ENCODE results near the gene CAMTA1. TPM values are rescaled to one million over a fixed set of nuclear protein-coding genes. Genes with fewer than 3 reads are reported as not detected.

The CAMTA1 gene
- total RNA-seq, 1 donor from 2014 or later, result 47.9 TPM

- TF ChIP-seq, protein P1, sequence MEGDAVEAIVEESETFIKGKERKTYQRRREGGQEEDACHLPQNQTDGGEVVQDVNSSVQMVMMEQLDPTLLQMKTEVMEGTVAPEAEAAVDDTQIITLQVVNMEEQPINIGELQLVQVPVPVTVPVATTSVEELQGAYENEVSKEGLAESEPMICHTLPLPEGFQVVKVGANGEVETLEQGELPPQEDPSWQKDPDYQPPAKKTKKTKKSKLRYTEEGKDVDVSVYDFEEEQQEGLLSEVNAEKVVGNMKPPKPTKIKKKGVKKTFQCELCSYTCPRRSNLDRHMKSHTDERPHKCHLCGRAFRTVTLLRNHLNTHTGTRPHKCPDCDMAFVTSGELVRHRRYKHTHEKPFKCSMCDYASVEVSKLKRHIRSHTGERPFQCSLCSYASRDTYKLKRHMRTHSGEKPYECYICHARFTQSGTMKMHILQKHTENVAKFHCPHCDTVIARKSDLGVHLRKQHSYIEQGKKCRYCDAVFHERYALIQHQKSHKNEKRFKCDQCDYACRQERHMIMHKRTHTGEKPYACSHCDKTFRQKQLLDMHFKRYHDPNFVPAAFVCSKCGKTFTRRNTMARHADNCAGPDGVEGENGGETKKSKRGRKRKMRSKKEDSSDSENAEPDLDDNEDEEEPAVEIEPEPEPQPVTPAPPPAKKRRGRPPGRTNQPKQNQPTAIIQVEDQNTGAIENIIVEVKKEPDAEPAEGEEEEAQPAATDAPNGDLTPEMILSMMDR (IDR thresholded peaks at IDR 0.05), result no peak
- no peaks in the 10 kb centered on the region for H3K4me1 ChIP-seq
- no peak overlapping the region for H3K4me3 ChIP-seq
- no peaks in the 10 kb centered on the region for H3K9me3 ChIP-seq
- no peak overlapping the region for H3K27ac ChIP-seq
- DNase-seq, result no peak
- intact Hi-C loops (cut with DNase I), result loop anchor here (10.0 kb wide), 1 partner anchor 601 kb away; no protein-coding TSS in a partner anchor
- H3K36me3 ChIP-seq, result no peaks in the 10 kb centered on the region
- H3K27me3 ChIP-seq (ENCODE audit: low read depth), result peaks cover 33% of the 10 kb centered on the region
- no peak for ATAC-seq
Measured at GRCh38 chr1:7043719-7044535, 258.7 kb downstream of the CAMTA1 start.

DNA sequence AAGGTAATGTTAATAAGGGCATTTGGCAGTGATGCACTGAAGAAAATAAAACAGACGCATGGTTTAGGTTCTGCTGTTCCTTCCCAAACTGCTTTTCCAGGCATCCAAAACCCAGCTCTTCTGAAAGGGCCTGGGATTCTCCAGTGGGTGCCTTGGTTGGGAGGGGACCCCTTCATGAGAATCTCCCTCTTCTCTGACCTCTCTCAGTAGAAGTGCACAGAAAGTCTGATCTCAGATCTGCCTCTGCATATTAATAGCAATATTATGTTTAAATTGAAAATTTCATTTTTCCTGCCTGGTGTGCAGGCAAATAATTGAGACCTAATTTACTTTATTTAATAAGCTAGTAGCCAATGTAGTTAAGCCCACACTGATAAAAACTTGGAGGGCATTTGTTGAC, 260.6 kb downstream of the CAMTA1 start:
- Histone ChIP-seq H3K4me1 (no peaks in the 10 kb centered on the region), H3K9me3 (no peaks in the 10 kb centered on the region), H3K27ac (no peak overlapping the region), H3K27me3 (ENCODE audit: low read depth) (peaks cover 23% of the 10 kb centered on the region), H3K4me3 (no peak overlapping the region), H3K36me3 (no peaks in the 10 kb centered on the region)
- intact Hi-C loops (cut with DNase I), result loop anchor here (10.0 kb wide), 1 partner anchor 599 kb away; no protein-coding TSS in a partner anchor
- TF ChIP-seq, protein P1 (IDR thresholded peaks at IDR 0.05), result no peak
- DNase-seq (no peak), ATAC-seq (no peak)

DNA sequence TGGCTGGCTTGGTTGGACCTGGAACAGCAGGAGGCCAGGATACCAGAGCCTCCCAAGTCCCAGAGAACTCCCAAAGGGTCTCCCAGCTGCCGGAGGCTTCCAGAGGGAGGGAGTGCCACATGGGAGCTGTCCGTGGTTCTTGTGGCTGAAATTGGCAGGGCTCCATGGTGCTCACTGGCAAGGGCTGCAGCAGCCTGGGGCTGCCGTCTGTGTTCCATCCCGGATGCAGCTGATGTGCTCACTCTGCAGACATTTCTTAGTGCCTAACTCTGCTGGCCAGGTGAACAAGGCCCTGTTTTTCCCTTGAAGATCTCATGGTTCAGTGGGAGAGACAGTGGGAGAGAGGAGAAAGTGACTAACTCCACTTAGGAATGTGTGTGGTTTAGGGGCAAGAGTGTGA, 261.1 kb downstream of the CAMTA1 start:
- TF ChIP-seq, protein P1 (IDR thresholded peaks at IDR 0.05), result no peak
- H3K4me3 ChIP-seq, result no peak overlapping the region
- H3K27ac ChIP-seq, result no peak overlapping the region
- no peaks in the 10 kb centered on the region for H3K36me3 ChIP-seq
- DNase-seq (no peak), ATAC-seq (no peak)
- H3K27me3 ChIP-seq (ENCODE audit: low read depth), result peaks cover 21% of the 10 kb centered on the region
- no peaks in the 10 kb centered on the region for H3K4me1 ChIP-seq
- intact Hi-C loops (cut with DNase I), result loop anchor here (10.0 kb wide), 1 partner anchor 598 kb away; no protein-coding TSS in a partner anchor
- no peaks in the 10 kb centered on the region for H3K9me3 ChIP-seq

DNA sequence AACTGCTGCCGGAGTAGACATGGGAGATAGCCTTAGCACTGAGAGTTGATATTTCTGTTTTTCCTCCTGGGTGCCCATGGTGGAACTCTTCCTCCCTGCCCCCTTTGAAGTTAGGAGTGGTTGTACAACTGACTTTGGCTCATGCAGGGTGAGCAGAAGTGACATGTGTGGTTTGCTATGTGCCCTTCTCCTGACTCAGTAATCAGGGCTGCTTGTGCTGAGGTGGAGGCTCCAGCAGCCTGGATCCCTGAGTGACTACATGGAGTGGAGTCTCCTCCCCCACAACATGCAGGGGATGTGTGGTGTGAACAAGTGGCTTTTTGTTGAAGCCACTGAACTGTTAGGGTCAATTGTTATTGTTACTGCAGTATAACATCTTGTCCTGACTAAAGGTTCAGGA, 261.6 kb downstream of the CAMTA1 start:
- TF ChIP-seq, protein P1 (IDR thresholded peaks at IDR 0.05), result no peak
- DNase-seq, result no peak
- intact Hi-C loops (cut with DNase I), result loop anchor here (10.0 kb wide), 1 partner anchor 598 kb away; no protein-coding TSS in a partner anchor

DNA sequence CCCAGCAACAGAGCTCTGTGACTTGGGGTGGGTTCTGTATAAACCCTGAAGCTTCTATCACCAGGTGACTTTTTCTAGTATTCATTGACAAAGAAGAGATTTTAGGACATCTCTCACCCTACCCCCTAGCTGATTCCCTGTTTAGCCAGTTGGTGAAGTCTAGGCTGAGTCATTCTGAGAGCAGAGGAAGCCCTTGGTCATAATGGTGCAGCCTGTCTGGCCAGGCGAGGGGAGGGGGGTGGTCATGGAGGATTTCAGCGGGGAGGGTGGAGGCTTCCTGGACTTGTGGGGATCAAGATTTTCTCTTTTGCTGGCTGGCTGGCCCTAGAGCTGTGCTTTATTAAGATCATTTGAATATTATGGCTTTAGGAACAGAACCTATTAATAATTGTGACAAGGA, 262.6 kb downstream of the CAMTA1 start:
- intact Hi-C loops (cut with DNase I), result loop anchor here (10.0 kb wide), 1 partner anchor 597 kb away; no protein-coding TSS in a partner anchor
- Histone ChIP-seq H3K4me1 (no peaks in the 10 kb centered on the region), H3K9me3 (no peaks in the 10 kb centered on the region), H3K27me3 (ENCODE audit: low read depth) (peaks cover 12% of the 10 kb centered on the region), H3K4me3 (no peak overlapping the region), H3K36me3 (no peaks in the 10 kb centered on the region), H3K27ac (no peak overlapping the region)
- no peak for ATAC-seq
- TF ChIP-seq, protein P1 (IDR thresholded peaks at IDR 0.05), result no peak
- no peak for DNase-seq

More for the DNA sequence above, 261.6 kb downstream of the CAMTA1 start:
- Histone ChIP-seq H3K27ac (no peak overlapping the region), H3K4me1 (no peaks in the 10 kb centered on the region), H3K9me3 (no peaks in the 10 kb centered on the region), H3K27me3 (ENCODE audit: low read depth) (peaks cover 21% of the 10 kb centered on the region), H3K36me3 (no peaks in the 10 kb centered on the region), H3K4me3 (no peak overlapping the region)
- no peak for ATAC-seq

Data from lower lobe of right lung (tissue), 2 donors.